IMR-90 (cell line): Measurements from ENCODE around the gene CHL1.

Experiments
- CEBPB ChIP-seq: IDR thresholded peaks from 2 replicates; pipeline ENCODE4 v1.6.1; 2012; ENCODE audit warnings: low read depth, low read length, improper control_type of control experiment
- CHD1 ChIP-seq: IDR thresholded peaks from 2 replicates; pipeline ENCODE4 v1.6.1; 2012; ENCODE audit warnings: low read depth, low read length, improper control_type of control experiment
- CTCF ChIP-seq: conservative IDR thresholded peaks from 2 replicates; pipeline ENCODE4 v1.5.1; 2012; ENCODE audit warnings: mild to moderate bottlenecking, low read depth, low read length, improper control_type of control experiment
- MAFK ChIP-seq: IDR thresholded peaks from 2 replicates; pipeline ENCODE4 v1.6.1; 2012; ENCODE audit warnings: low read depth, low read length, improper control_type of control experiment
- MAZ ChIP-seq: IDR thresholded peaks from 2 replicates; pipeline ENCODE4 v1.6.1; 2012; ENCODE audit warnings: low read depth, mild to moderate bottlenecking, low read length, improper control_type of control experiment, moderate library complexity, borderline replicate concordance
- MXI1 ChIP-seq: IDR thresholded peaks from 2 replicates; pipeline ENCODE4 v1.6.1; 2012; ENCODE audit warnings: low read depth, mild to moderate bottlenecking, low read length, moderate library complexity, borderline replicate concordance
- POLR2A ChIP-seq: IDR thresholded peaks from 2 replicates; pipeline ENCODE4 v1.6.1; 2012; ENCODE audit warnings: mild to moderate bottlenecking, low read depth, low read length
- RAD21 ChIP-seq: IDR thresholded peaks from 2 replicates; pipeline ENCODE4 v1.6.1; 2012; ENCODE audit warnings: low read length, improper control_type of control experiment
- TF ChIP-seq, protein P1 (sequence below): fragments of 150-350 bp; IDR thresholded peaks from 2 replicates; pipeline ENCODE4 v1.6.1; 2017; ENCODE audit warnings: mild to moderate bottlenecking, antibody characterized with exemption, low read length, low read depth

DNA sequence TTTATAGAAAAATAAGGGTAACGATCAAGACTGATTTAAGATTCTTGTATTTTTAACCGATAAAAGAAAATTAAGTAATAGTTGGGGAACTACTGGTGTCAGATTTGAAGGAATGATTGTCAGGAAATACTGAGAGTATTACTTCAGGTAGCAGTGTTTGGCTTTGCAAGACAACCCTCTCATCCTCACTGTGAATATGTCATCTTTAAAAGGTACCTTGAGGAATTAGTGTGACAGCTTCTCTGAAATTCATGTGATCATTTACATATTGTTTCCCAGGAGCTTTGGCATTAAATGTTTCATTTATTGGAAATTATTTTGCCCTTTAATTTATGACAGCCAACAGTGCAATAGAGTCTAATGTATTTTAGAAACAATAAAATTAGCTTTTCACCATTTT lies 3.3 kb downstream of the CHL1 start:
- TF ChIP-seq CTCF (no peak), CHD1 (no peak), POLR2A (no peak), RAD21 (no peak), CEBPB (no peak), MXI1 (no peak), MAFK (no peak), MAZ (no peak)
- TF ChIP-seq, protein P1, sequence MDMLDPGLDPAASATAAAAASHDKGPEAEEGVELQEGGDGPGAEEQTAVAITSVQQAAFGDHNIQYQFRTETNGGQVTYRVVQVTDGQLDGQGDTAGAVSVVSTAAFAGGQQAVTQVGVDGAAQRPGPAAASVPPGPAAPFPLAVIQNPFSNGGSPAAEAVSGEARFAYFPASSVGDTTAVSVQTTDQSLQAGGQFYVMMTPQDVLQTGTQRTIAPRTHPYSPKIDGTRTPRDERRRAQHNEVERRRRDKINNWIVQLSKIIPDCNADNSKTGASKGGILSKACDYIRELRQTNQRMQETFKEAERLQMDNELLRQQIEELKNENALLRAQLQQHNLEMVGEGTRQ, result no peak
